Endothelial cell of umbilical vein (primary cell): Measurements from ENCODE around the gene ANGPTL7.

Experiments
- CTCF ChIP-seq, 2 donors: IDR thresholded peaks; 1 replicate in 1 of 2; 2 replicates in 1 of 2; pipeline ENCODE4 v1.5.1; 2011; ENCODE audit warnings: low read length in 2 of 2, mild to moderate bottlenecking in 2 of 2, moderate library complexity in 2 of 2, control low read depth in 1 of 2, inconsistent platforms in 1 of 2, low read depth in 1 of 2; ENCODE audit not compliant: insufficient read depth in 1 of 2; ENCODE audit errors: extremely low read depth in 1 of 2
- EZH2 ChIP-seq: IDR thresholded peaks from 2 replicates; pipeline ENCODE4 v1.6.1; 2012; ENCODE audit warnings: borderline replicate concordance, low read depth, mild to moderate bottlenecking, moderate library complexity, low read length, inconsistent platforms; ENCODE audit not compliant: severe bottlenecking
- POLR2A ChIP-seq: IDR thresholded peaks from 2 replicates; pipeline ENCODE4 v1.6.1; 2012; ENCODE audit warnings: low read depth, mild to moderate bottlenecking, control low read depth, low read length

- no peak for TF ChIP-seq POLR2A
- no peak for TF ChIP-seq CTCF (IDR thresholded peaks at IDR 0.05; ENCODE audit: extremely low read depth in 1 of 2, insufficient read depth in 1 of 2, low read depth in 1 of 2, low read length in 2 of 2)
- no peak for TF ChIP-seq EZH2
Observed at GRCh38 chr1:11157394-11157793, 31.8 kb upstream of the ANGPTL7 start.
